SH-SY5Y (cell line): ENCODE results near the gene KCNMB3.

Experiments used
- GATA2 ChIP-seq: IDR thresholded peaks from 2 replicates; pipeline ENCODE4 v1.6.1; 2011; ENCODE audit warnings: mild to moderate bottlenecking, low read depth, low read length
- GATA3 ChIP-seq: IDR thresholded peaks from 2 replicates; pipeline ENCODE4 v1.6.1; 2011; ENCODE audit warnings: low read depth, mild to moderate bottlenecking, low read length, moderate library complexity

KCNMB3 gene

DNA sequence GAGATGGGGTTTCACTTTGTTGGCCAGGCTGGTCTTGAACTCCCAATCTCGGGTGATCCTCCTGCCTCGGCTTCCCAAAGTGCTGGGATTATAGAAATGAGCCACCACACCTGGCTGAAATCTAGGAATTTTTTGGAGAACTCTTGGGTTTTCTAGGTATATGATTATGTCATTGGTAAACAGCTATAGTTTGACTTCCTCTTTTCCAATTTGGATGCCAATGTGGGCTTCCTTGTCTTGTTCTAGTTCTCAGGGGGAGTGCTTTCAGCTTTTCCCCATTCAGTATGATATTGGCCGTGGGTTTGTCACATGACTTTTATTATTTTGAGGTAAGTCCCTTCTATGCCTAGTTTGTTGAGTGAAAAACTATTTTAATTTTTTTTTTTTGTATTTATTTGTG, 17.9 kb downstream of the KCNMB3 start:
- TF ChIP-seq GATA2 (no peak), GATA3 (no peak)

GRCh38 chr3:179229177-179229576, 21.7 kb downstream of the KCNMB3 start:
- no peak for TF ChIP-seq GATA2
- TF ChIP-seq GATA3 = no peak

- TF ChIP-seq GATA3 = no peak
- no peak for TF ChIP-seq GATA2
Measured at GRCh38 chr3:179227349-179227748, 23.6 kb downstream of the KCNMB3 start.

DNA sequence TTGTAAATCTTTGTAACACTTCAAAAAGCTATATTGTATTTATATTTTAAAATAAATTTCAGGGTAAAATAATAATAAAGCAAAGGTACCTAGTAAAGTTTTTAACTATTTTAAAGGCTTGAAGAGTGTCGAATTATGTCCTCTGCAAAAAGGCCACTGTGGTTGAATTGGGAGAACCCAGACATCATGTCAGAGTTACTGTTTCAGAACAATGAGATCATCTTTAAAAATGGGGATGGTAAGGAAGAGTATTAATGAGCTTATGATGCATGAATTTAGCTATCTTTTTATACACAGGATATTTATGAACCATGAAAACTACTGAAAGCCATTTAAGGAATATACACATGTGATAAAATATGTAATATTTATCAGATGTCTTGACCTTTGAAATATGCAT, 26.3 kb downstream of the KCNMB3 start:
- TF ChIP-seq GATA2 = no peak
- TF ChIP-seq GATA3 = no peak

DNA sequence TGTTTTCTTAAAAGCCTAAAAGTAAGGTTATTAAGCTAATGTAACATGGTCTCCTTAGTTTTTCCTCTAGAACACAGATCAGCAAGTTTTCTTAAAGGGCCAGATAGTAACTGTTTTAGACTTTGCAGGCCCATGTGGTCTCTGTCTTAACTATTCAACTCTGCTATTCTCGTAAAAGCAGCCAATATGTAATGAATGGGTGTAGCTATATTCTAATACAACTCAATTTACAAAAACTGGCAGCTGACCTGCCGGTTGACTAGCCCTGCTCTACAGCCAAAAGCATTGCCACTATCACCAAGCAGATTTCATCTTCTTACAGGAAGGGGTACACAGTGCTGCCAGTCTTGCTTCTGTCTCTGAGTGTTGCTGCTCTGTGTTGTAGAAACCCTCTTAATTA, 27.4 kb downstream of the KCNMB3 start:
- TF ChIP-seq GATA3 (no peak), GATA2 (no peak)

- TF ChIP-seq GATA3 (no peak), GATA2 (no peak)
Measured at GRCh38 chr3:179200790-179201189, 50.1 kb downstream of the KCNMB3 start.

GRCh38 chr3:179196700-179197099, 54.2 kb downstream of the KCNMB3 start:
- TF ChIP-seq GATA2 (no peak), GATA3 (no peak)

GRCh38 chr3:179196098-179196497, 54.8 kb downstream of the KCNMB3 start:
- TF ChIP-seq GATA3 (no peak), GATA2 (no peak)

DNA sequence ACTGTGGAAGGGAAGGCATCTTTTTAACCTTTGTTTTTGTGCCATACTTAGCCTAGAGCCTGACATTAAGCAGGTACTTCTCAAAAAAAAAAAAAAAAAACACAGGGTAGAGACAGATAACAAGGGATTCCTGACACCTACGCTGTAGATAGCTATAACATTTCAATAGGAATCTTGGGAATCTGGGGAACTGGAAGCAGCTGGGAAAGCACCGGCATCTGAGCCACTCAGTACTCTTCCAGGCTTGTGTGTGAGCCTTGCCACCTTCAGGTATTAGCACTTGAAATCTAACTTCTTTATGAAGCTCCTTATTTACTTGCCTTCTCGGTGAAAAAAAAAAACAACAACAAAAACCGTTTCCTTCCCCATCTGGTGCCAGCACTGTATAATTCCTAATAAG, 56.0 kb downstream of the KCNMB3 start:
- TF ChIP-seq GATA3 (no peak), GATA2 (no peak)
